ENCODE results near the gene ULK2.

DNA sequence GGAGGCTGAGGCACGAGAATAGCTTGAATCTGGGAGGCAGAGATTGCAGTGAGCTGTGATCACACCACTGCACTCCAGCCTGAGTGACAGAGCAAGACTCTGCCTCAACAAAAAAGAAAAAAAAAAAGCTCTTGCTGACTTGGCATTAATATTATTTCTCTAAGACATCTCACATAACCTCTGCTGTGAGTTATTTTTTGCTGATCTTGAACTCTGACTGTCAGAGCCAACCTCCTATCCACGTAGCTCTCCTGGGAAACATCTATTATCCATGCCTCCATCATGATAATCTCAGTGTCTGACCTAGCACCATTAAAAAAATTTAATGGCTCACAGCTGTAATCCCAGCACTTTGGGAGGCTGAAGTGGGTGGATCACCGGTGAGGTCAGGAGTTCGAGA is 12.7 kb upstream of the ULK2 start:
- TF ChIP-seq POLR2AphosphoS5 (IDR thresholded peaks at IDR 0.05) (no peak), POLR2A (IDR thresholded peaks at IDR 0.05) (no peak), EP300 (IDR thresholded peaks at IDR 0.05) (no peak)
